GM12892 (cell line): ENCODE measurements around the gene DIS3L.

ENCODE experiments used
- POLR2A ChIP-seq: IDR thresholded peaks from 2 replicates; pipeline ENCODE4 v1.6.1; 2011; ENCODE audit warnings: low read depth, low read length, control low read depth
- POLR2AphosphoS5 ChIP-seq: IDR thresholded peaks from 2 replicates; pipeline ENCODE4 v1.6.1; 2011; ENCODE audit warnings: low read depth, low read length, control low read depth

DNA sequence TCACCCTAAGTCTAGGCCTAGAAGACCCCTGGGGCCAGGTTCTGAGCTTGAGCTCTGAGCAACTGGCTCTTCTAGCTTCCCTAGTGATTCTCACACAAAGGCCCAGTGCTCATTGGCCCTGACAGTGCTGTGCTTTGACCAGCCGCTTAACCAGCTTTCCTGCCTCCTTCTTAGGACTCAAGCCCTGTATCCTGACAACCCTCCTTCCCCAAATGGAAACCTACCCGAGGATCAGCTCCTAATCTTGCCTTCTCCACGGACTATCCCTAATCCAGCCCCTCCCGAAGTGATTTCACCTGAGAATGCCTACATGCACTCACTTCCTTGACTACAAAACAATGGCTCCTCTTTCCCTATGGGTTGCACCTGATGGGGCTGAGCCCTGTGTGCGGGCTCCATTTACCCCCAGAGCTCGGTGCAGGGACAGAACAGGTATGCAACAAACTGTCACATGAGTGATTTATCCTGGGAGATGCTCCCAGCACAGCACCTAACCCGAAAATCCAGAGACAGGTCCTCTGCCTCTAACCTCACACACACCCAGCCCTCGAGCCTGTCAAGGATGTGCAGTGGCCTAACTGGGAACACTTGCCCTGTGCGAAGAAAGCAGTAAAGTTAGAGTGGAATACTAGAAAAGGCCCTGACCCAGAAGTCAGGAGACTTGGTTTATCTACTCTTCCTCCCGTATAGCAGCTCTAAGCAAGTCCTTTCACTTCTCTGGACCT lies 42.1 kb upstream of the DIS3L start:
- TF ChIP-seq POLR2A (no peak), POLR2AphosphoS5 (no peak)
